Transverse colon (tissue), 3 donors: ENCODE results near the gene TMED10.

Experiments used
- POLR2A ChIP-seq: fragments of 450-650 bp; IDR thresholded peaks from one replicate; pipeline ENCODE4 v1.6.1; 2016; ENCODE audit warnings: antibody characterized with exemption, mild to moderate bottlenecking, moderate library complexity
- TF ChIP-seq, protein P1 (sequence below), 5 experiments: fragments of 200-600 bp in 3 of 5; fragments of 450-650 bp in 2 of 5; sonication (generic) in 3 of 5; IDR thresholded peaks; 1 replicate in 2 of 5; 2 replicates in 3 of 5; pipeline ENCODE4 v1.5.1; 2016 to 2017; ENCODE audit warnings: antibody characterized with exemption in 5 of 5, inconsistent platforms in 3 of 5, mild to moderate bottlenecking in 2 of 5, moderate library complexity in 1 of 5

DNA sequence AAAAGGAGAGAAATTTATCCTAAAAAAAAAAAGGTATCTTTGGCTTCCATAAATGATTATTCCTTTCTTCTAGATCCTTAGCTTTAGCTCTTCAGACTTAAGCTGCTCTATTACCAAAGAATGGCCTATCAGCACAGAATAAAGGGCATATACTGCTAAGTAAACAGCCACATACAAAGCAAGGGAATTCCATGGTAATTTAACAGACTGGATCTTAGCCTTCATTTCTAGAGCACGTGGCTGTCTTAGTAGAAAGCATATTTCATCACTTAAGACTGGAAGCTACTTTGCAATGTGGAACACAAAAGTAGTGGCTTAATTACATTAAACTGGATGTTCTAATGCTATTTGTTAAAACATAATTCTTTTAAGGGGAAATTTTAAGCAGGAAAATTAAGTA is 23.1 kb downstream of the TMED10 start:
- TF ChIP-seq, protein P1, sequence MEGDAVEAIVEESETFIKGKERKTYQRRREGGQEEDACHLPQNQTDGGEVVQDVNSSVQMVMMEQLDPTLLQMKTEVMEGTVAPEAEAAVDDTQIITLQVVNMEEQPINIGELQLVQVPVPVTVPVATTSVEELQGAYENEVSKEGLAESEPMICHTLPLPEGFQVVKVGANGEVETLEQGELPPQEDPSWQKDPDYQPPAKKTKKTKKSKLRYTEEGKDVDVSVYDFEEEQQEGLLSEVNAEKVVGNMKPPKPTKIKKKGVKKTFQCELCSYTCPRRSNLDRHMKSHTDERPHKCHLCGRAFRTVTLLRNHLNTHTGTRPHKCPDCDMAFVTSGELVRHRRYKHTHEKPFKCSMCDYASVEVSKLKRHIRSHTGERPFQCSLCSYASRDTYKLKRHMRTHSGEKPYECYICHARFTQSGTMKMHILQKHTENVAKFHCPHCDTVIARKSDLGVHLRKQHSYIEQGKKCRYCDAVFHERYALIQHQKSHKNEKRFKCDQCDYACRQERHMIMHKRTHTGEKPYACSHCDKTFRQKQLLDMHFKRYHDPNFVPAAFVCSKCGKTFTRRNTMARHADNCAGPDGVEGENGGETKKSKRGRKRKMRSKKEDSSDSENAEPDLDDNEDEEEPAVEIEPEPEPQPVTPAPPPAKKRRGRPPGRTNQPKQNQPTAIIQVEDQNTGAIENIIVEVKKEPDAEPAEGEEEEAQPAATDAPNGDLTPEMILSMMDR (IDR thresholded peaks at IDR 0.05) = no peak
- no peak for TF ChIP-seq POLR2A
